Skeletal muscle cell (primary cell): Measurements from ENCODE around the gene RCHY1.
"Not testable (repeated sequence)": the region's sequence is repeated elsewhere in the genome, so short reads cannot be mapped to it uniquely, and the experiment has no call there.

Experiments
- DNase-seq: peaks from one replicate; pipeline ENCODE4 v3.0.0-alpha.2; 2010; ENCODE audit warnings: low read depth
- H3K4me3 ChIP-seq: 2 replicates; pipeline ENCODE4 v1.5.1; 2011; ENCODE audit warnings: low read depth, mild to moderate bottlenecking, control low read depth, low read length, moderate library complexity

The RCHY1 gene

GRCh38 chr4:75525086-75525485 lies 10.9 kb upstream of the RCHY1 start:
- no peak overlapping the region for H3K4me3 ChIP-seq
- no peak for DNase-seq

- not testable (repeated sequence) for DNase-seq, H3K4me3 ChIP-seq
These were observed 5.2 kb upstream of the RCHY1 start for GRCh38 chr4:75519452-75519851.

- no peak for DNase-seq
- no peak overlapping the region for H3K4me3 ChIP-seq
These were observed 1.9 kb upstream of the RCHY1 start for GRCh38 chr4:75516144-75516543.

GRCh38 chr4:75514949-75515612 lies 878 bp upstream of the RCHY1 start:
- DNase-seq, result no peak
- H3K4me3 ChIP-seq, result peak overlapping the region; percentile 80

- DNase-seq, result no peak
- H3K4me3 ChIP-seq, result peak overlapping the region; percentile 80
These were observed 575 bp downstream of the RCHY1 start for GRCh38 chr4:75513526-75514130.

GRCh38 chr4:75512386-75513211 lies 1.6 kb downstream of the RCHY1 start:
- DNase-seq, result no peak

GRCh38 chr4:75511841-75512240 lies 2.4 kb downstream of the RCHY1 start:
- DNase-seq, result no peak
- no peak overlapping the region for H3K4me3 ChIP-seq

More at GRCh38 chr4:75512386-75513211, 1.6 kb downstream of the RCHY1 start:
- H3K4me3 ChIP-seq, result peak overlapping the region; percentile 80

GRCh38 chr4:75509592-75509991 lies 4.6 kb downstream of the RCHY1 start:
- not testable (repeated sequence) for H3K4me3 ChIP-seq, DNase-seq

- no peak overlapping the region for H3K4me3 ChIP-seq
- DNase-seq, result no peak
These were observed 8.6 kb downstream of the RCHY1 start for GRCh38 chr4:75505630-75506029.

GRCh38 chr4:75502671-75503070 lies 11.5 kb downstream of the RCHY1 start:
- H3K4me3 ChIP-seq, result no peak overlapping the region
- DNase-seq, result no peak

- no peak for DNase-seq
- no peak overlapping the region for H3K4me3 ChIP-seq
These were observed 14.3 kb downstream of the RCHY1 start for GRCh38 chr4:75499900-75500299.

GRCh38 chr4:75498041-75498440 lies 16.2 kb downstream of the RCHY1 start:
- DNase-seq, result no peak
- no peak overlapping the region for H3K4me3 ChIP-seq

GRCh38 chr4:75497133-75497532 lies 17.1 kb downstream of the RCHY1 start:
- DNase-seq, result no peak
- no peak overlapping the region for H3K4me3 ChIP-seq

- H3K4me3 ChIP-seq, result no peak overlapping the region
- DNase-seq, result no peak
These were observed 17.8 kb downstream of the RCHY1 start for GRCh38 chr4:75496406-75496805.

GRCh38 chr4:75495476-75495875 lies 18.7 kb downstream of the RCHY1 start:
- no peak overlapping the region for H3K4me3 ChIP-seq

GRCh38 chr4:75494563-75494962 lies 19.6 kb downstream of the RCHY1 start:
- DNase-seq, result peak; percentile 30
- no peak overlapping the region for H3K4me3 ChIP-seq

More at GRCh38 chr4:75495476-75495875, 18.7 kb downstream of the RCHY1 start:
- DNase-seq, result no peak

- no peak overlapping the region for H3K4me3 ChIP-seq
- no peak for DNase-seq
These were observed 24.0 kb downstream of the RCHY1 start for GRCh38 chr4:75490155-75490554.

- no peak for DNase-seq
- H3K4me3 ChIP-seq, result no peak overlapping the region
These were observed 30.0 kb downstream of the RCHY1 start for GRCh38 chr4:75484190-75484589.

- H3K4me3 ChIP-seq, result no peak overlapping the region
- DNase-seq, result no peak
These were observed 37.0 kb downstream of the RCHY1 start for GRCh38 chr4:75477201-75477600.

- no peak for DNase-seq
- no peak overlapping the region for H3K4me3 ChIP-seq
These were observed 43.5 kb downstream of the RCHY1 start for GRCh38 chr4:75470738-75471137.
